K562 (cell line): ENCODE results near the gene RIPK4. TPM values are rescaled to one million over a fixed set of nuclear protein-coding genes. Genes with fewer than 3 reads are reported as not detected.
A peak's percentile ranks its signal among the peaks of the same experiment; 100 is the strongest.

Experiments used
- ATAC-seq: fragments of 200-7000 bp; cut with Tn5 transposase; 3 replicates; pipeline ENCODE4 v1.9.1; 2020; ENCODE audit warnings: moderate library complexity
- BruUV-seq: library from RNA; stranded (reverse); fragments of 400-500 nt; replicated peaks from 2 replicates; lab custom pipeline; 2021; lab: Mats Ljungman, UMichigan
- CTCF ChIA-PET: fragments of 300-600 bp; formaldehyde crosslinking; extraction: SDS; loops from one replicate; lab custom pipeline; 2021; ENCODE audit warnings: low intra/inter-chr PET ratio; lab: Yijun Ruan, JAX
- POLR2A ChIA-PET: fragments of 300-600, 350-650 bp; sonication (Branson Sonifier 250); formaldehyde crosslinking; extraction: SDS; loops from one replicate; lab custom pipeline; 2021; ENCODE audit warnings: antibody characterized with exemption, inconsistent platforms; lab: Yijun Ruan, JAX
- DNase-seq, 4 experiments: peaks; one replicate each; pipeline versions ENCODE4 v3.0.0 to v3.0.0-alpha.2; 2011 to 2018; ENCODE audit warnings: low spot score in 3 of 4, mixed read lengths in 3 of 4; ENCODE audit errors: extremely low read depth in 1 of 4
- FAIRE-seq: peaks from 2 replicates; lab custom pipeline; 2011; peaks lifted over from hg19 to GRCh38; lab: Jason Lieb, UNC
- H2AFZ ChIP-seq: 2 replicates; pipeline ENCODE4 v1.6.0; 2011; ENCODE audit warnings: low read depth, low read length, control low read depth, inconsistent platforms
- H3K27ac ChIP-seq: fragments of 200-600 bp; 3 replicates; pipeline ENCODE4 v1.8.0; 2011; ENCODE audit warnings: low read depth, mild to moderate bottlenecking, control low read depth, inconsistent platforms, low read length, moderate library complexity, mixed read lengths; ENCODE audit errors: extremely low read depth
- H3K27me3 ChIP-seq, 2 experiments: fragments of 300-600 bp in 1 of 2; 2 replicates in 1 of 2; 3 replicates in 1 of 2; pipeline versions ENCODE4 v1.6.0 to v1.8.0; 2011; ENCODE audit warnings: inconsistent platforms in 2 of 2, low read length in 2 of 2, mild to moderate bottlenecking in 1 of 2, mixed read lengths in 1 of 2, moderate library complexity in 1 of 2; ENCODE audit not compliant: control insufficient read depth in 2 of 2, insufficient read depth in 2 of 2
- H3K36me3 ChIP-seq: fragments of 300-600 bp; 3 replicates; pipeline ENCODE4 v1.8.0; 2011; ENCODE audit warnings: mild to moderate bottlenecking, low read length, inconsistent platforms; ENCODE audit not compliant: control insufficient read depth, insufficient read depth
- H3K4me1 ChIP-seq, 2 experiments: fragments of 200-600 bp in 1 of 2; replicated peaks in 1 of 2; 2 replicates in 1 of 2; 3 replicates in 1 of 2; pipeline versions ENCODE4 v1.5.1 to v1.8.0; 2011; ENCODE audit warnings: inconsistent platforms in 2 of 2, low read length in 2 of 2, mild to moderate bottlenecking in 1 of 2, mixed read lengths in 1 of 2, moderate library complexity in 1 of 2; ENCODE audit not compliant: control insufficient read depth in 2 of 2, insufficient read depth in 2 of 2
- H3K4me2 ChIP-seq: 2 replicates; pipeline ENCODE4 v1.6.1; 2011; ENCODE audit warnings: low read length, control low read depth, inconsistent platforms, mixed read lengths; ENCODE audit not compliant: insufficient read depth
- H3K4me3 ChIP-seq: fragments of 200-600 bp; sonication (generic), shearing (Covaris generic); 2 replicates; pipeline ENCODE4 v1.5.1; 2016; ENCODE audit warnings: control low read depth, inconsistent platforms
- H3K79me2 ChIP-seq: fragments of 200-600 bp; 3 replicates; pipeline ENCODE4 v1.8.0; 2011; ENCODE audit warnings: low read length, inconsistent platforms; ENCODE audit not compliant: control insufficient read depth, insufficient read depth
- H3K9ac ChIP-seq, 2 experiments: 2 replicates each; pipeline versions ENCODE4 v1.6.0 to v1.6.1; 2011; ENCODE audit warnings: low read depth in 2 of 2, low read length in 2 of 2, control low read depth in 1 of 2, inconsistent platforms in 1 of 2, mild to moderate bottlenecking in 1 of 2, mixed read lengths in 1 of 2; ENCODE audit not compliant: insufficient read depth in 1 of 2
- H3K9me1 ChIP-seq: one replicate; pipeline ENCODE4 v1.6.0; 2011; ENCODE audit warnings: inconsistent platforms, mild to moderate bottlenecking, low read length, moderate library complexity; ENCODE audit not compliant: control insufficient read depth, insufficient read depth
- H3K9me3 ChIP-seq: replicated peaks from 2 replicates; pipeline ENCODE4 v1.5.1; 2011; ENCODE audit warnings: low read depth, low read length, inconsistent platforms; ENCODE audit not compliant: control insufficient read depth, insufficient read depth
- H4K20me1 ChIP-seq: replicated peaks from 2 replicates; pipeline ENCODE4 v1.6.1; 2011; ENCODE audit warnings: low read length, inconsistent platforms, mixed read lengths; ENCODE audit not compliant: control insufficient read depth, insufficient read depth
- CTCFL ChIP-seq: IDR thresholded peaks from 2 replicates; pipeline ENCODE4 v1.6.1; 2011; ENCODE audit warnings: borderline replicate concordance, low read depth, mild to moderate bottlenecking, moderate library complexity, low read length; ENCODE audit not compliant: insufficient read depth, poor library complexity, severe bottlenecking
- ESRRA ChIP-seq: fragments of 450-650 bp; IDR thresholded peaks from 2 replicates; pipeline ENCODE4 v1.6.1; 2014; ENCODE audit warnings: low read depth, mild to moderate bottlenecking, moderate library complexity, borderline replicate concordance
- EWSR1 ChIP-seq: fragments of 450-650 bp; IDR thresholded peaks from 2 replicates; pipeline ENCODE4 v1.6.1; 2018; ENCODE audit warnings: borderline replicate concordance, mild to moderate bottlenecking, low read depth, moderate library complexity; ENCODE audit not compliant: partially characterized antibody
- HBP1 ChIP-seq: fragments of 450-650 bp; formaldehyde crosslinking; IDR thresholded peaks from 2 replicates; pipeline ENCODE4 v1.4.0; 2022; ENCODE audit warnings: missing genetic modification characterization
- LCOR ChIP-seq: sonication (generic); formaldehyde crosslinking; IDR thresholded peaks from 2 replicates; pipeline ENCODE4 v1.8.0; 2022; ENCODE audit warnings: mild to moderate bottlenecking, missing genetic modification reagents
- NFIC ChIP-seq: fragments of 450-650 bp; IDR thresholded peaks from 2 replicates; pipeline ENCODE4 v1.6.1; 2017; ENCODE audit warnings: mild to moderate bottlenecking, inconsistent platforms
- POLR2G ChIP-seq: fragments of 200-400 bp; formaldehyde crosslinking; IDR thresholded peaks from 2 replicates; pipeline ENCODE4 v1.6.1; 2017; ENCODE audit warnings: low read depth, mild to moderate bottlenecking, antibody characterized with exemption, low read length, moderate library complexity
- SFPQ ChIP-seq: fragments of 200-400 bp; formaldehyde crosslinking; IDR thresholded peaks from 2 replicates; pipeline ENCODE4 v1.6.1; 2017; ENCODE audit warnings: mild to moderate bottlenecking, low read depth, low read length, moderate library complexity
- STAT5B ChIP-seq: fragments of 250-450 bp; sonication (Bioruptor Pico); IDR thresholded peaks from 2 replicates; pipeline ENCODE4 v1.8.0; 2021; ENCODE audit warnings: mild to moderate bottlenecking, inconsistent platforms
- ZC3H8 ChIP-seq: fragments of 450-650 bp; IDR thresholded peaks from 2 replicates; pipeline ENCODE4 v1.6.1; 2017
- ZNF224 ChIP-seq: sonication (generic); formaldehyde crosslinking; IDR thresholded peaks from 2 replicates; pipeline ENCODE4 v1.8.0; 2022; ENCODE audit warnings: mild to moderate bottlenecking, missing genetic modification reagents
- WGBS: fragments of 100-300 bp; shearing (Covaris generic); methylation state at CpG from one replicate; pipeline ENCODE4 v1.1.6; 2016; ENCODE audit warnings: low coverage, mixed read lengths; ENCODE audit not compliant: insufficient coverage; ENCODE audit errors: missing lambda C conversion rate; 5-methylcytosine and 5-hydroxymethylcytosine counted together
- in situ Hi-C: fragments of 300-500 bp; cut with MboI; formaldehyde crosslinking; loops from 4 replicates; pipeline ENCODE4 v1.15.0; 2018; ENCODE audit warnings: inconsistent platforms, mixed read lengths
- intact Hi-C: fragments of 100-400 bp; cut with micrococcal nuclease; formaldehyde crosslinking; loops from 2 replicates; pipeline ENCODE4 v1.14.2; 2022
- polyA plus RNA-seq, 8 experiments: library from polyadenylated mRNA; depleted of rRNA in 4 of 8; stranded (reverse) in 5 of 8; unstranded in 3 of 8; fragments of >200 nt; fragmentation: Nextera tagmentation in 2 of 8; fragmentation: Illumina TruSeq in 1 of 8; extraction: Ambion mirVana in 2 of 8; extraction: Trizol in 1 of 8; gene quantifications; 2 replicates each; pipeline versions ENCODE4 v1.2.1 to v1.2.3, GENCODE V29; 2011 to 2014; ENCODE audit warnings: inconsistent platforms in 1 of 8, missing spikeins in 1 of 8
- total RNA-seq, 7 experiments: library from RNA; depleted of rRNA in 6 of 7; stranded (reverse); fragments of >200 nt in 6 of 7; fragmentation: Illumina TruSeq in 2 of 7; extraction: Trizol in 2 of 7; gene quantifications; 2 replicates each; pipeline versions ENCODE4 v1.2.1 to v1.2.3, GENCODE V29; 2011 to 2021; ENCODE audit warnings: low replicate concordance in 1 of 7

The RIPK4 gene
- total and polyA plus RNA-seq, 9 of the 15 experiments (the other 6 are each of a cell fraction or from before 2014, with no cell fraction given), result not detected

- no peak for TF ChIP-seq SFPQ
- no peak for TF ChIP-seq POLR2G
- TF ChIP-seq EWSR1, result no peak
- TF ChIP-seq ESRRA, result no peak
Observed at GRCh38 chr21:41802684-41803083, 35.8 kb upstream of the RIPK4 start (continued).

DNA sequence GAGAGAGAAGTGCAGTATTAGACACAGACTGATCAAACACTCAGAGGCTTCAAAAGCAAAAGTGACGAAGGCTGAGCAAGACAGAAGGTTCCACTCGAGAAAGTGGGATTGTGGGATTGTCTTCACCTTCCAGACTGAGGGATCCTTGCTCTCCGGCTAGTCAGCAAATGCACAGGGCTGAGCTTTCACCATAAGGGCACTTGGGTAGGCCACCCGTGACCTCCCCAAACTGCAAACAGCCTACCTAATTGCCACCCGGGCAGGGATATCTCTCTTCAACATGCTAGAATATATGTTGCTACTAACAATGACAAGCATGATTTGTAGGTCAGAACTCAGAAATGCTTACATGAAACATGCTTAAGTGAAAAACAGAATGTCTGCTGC lies 35.3 kb upstream of the RIPK4 start:
- Histone ChIP-seq H2AFZ (no peak overlapping the region), H3K9me1 (no peaks in the 10 kb centered on the region), H3K27me3 (no peaks in the 10 kb centered on the region), H3K79me2 (no peaks in the 10 kb centered on the region), H4K20me1 (no peaks in the 10 kb centered on the region; the same call in 1 of the 2 replicates), H3K4me1 (0 out of 5 replicates have a peak, but pooled peaks cover 0 to 2% of the 10 kb centered on the region in 2 experiments), H3K36me3 (peaks cover 41% of the 10 kb centered on the region; the same call in 2 of the 3 replicates), H3K27ac (no peak overlapping the region), H3K9ac (peak overlapping the region in 1 of 2 experiments; percentile 33; a peak in 1 of 4 replicates), H3K4me3 (no peak overlapping the region), H3K9me3 (no peaks in the 10 kb centered on the region), H3K4me2 (no peak overlapping the region)
- CTCF ChIA-PET, result no interaction called here
- intact Hi-C loops (no loop called here), in situ Hi-C loops (no loop called here)
- POLR2A ChIA-PET, result no interaction called here
- FAIRE-seq, result no peak
- DNase-seq, result no peak
- ATAC-seq, result no peak
- WGBS, result 67% methylated on average over 5 of the region's 5 CpGs
- TF ChIP-seq CTCFL (no peak), ZC3H8 (no peak), LCOR (CRISPR knock-in tag) (no peak), NFIC (no peak), ZNF224 (CRISPR knock-in tag) (no peak), STAT5B (CRISPR knock-in tag) (no peak), HBP1 (CRISPR knock-in tag) (no peak)
- no TSS peak for BruUV-seq
